GM19372 (cell line): ENCODE data around the gene ARHGAP25.

Experiments
- ATAC-seq: cut with Tn5 transposase; IDR thresholded peaks from one replicate; pipeline ENCODE4 v1.9.1; 2021; ENCODE audit warnings: mild to moderate bottlenecking, low read depth, moderate library complexity; ENCODE audit not compliant: unreplicated experiment

ARHGAP25 gene

DNA sequence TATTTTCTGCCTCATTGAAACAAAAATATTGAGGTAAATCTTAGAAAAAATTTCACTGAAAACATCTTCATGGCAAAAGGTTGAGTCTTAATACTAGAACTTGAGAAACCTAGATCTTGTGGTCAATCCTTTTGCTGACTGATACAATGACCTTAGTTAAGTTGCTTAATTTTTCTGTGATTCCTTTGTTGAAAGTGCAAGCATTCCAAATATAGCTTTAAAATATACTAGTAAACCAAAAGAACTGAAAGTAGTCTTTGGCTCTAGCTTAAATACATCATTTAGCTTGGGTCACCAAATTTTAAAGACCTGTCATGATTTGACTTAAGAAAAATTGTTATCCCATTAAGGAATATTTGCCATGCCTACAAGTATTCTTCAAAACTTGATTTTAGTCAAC is 119.9 kb downstream of the ARHGAP25 start:
- no peak for ATAC-seq

DNA sequence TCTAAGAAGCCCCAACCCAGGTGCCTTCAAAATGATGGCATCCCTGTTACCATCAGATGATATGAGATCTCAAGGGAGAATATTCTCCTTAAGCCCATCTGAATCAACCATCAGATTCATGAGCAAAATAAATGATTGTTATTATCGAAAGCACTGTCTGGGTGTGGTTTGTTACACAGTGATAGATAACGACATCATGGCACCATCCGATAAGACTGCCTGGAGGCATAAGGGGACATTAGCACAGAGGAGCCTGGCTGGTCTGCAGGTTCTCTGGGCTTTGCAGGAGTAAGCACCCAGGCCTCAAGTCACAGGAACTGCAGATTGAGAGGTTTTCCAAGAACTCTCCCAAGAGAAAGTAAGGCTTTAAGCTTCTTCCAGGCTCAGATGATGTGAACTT is 120.9 kb downstream of the ARHGAP25 start:
- ATAC-seq, result no peak

DNA sequence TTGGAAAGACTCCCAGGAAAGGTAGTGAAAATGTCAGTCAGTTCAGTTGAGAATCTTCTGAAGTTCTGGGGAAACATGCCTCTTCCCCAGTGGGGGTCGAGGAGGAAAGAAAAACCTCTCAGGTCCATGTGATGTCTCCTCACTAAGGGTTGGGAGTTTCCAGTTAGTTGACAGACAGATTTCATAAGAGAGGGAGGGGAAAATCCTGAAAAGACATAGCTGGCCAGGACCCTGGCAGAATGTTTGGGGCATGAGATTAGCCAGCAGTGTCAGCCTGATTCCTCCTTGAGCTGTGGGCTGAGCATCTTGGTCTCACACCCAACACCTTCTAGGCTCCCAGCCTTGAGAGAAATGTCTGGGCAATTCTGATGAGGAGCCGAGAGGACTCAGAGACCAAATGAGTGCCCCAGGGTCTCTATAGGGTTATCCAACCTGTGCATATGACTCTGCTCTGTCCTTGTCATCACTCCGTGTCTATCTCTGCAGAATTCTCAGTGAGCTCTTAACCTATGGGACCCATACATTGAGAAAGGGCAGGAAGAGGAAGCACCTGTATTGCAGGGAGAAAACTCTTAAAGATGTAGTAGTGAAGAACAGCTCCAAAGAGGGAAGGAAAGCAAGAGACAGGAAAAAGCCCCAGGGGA is 122.7 kb downstream of the ARHGAP25 start:
- ATAC-seq, result no peak

DNA sequence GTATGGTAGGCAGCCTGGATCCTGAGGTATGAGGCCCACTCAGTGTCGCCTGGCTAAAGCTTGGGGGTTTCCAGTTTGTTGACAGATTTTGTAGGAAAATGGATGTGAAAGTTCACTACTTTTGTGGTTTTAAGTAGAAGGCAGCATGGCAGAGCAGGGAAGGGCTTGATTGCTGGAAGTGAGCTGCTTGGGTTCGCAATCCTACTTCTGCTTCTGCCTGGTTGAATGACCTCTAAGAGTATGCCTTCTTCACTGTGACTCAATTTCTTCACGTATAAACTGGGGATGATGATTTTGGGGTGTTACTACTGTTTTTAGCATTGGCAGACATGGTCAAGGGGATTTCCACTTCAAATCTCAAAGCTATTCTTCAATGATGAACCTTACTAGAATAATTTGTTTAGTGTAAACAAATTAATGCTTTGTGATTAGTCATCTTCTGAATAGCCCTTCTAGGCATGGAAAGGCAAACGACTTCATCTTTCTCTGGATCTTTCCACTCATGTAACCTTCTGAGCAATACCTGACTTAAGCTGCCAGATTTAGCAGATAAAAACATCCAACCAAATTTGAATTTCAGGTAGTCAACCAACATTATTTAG is 123.3 kb downstream of the ARHGAP25 start:
- ATAC-seq, result no peak

DNA sequence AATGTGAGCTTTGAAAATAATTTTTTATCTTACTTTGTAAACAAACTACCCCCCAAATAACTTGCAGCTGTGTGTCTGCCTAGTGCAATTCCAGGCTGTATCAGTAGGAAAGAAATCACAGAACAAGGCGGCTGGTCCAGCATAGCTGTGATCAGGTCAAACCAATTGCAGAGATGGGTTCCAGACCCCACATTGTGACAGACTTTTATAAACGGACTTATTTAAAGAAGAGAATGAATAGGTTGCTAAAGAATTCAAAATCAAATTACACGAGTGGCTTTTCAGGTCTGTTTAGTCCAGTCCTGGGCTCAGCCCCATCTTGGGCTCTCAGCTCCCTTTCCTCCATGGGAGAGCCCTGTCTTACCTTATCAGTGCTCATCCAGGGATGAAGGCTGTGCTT is 125.5 kb downstream of the ARHGAP25 start:
- no peak for ATAC-seq

DNA sequence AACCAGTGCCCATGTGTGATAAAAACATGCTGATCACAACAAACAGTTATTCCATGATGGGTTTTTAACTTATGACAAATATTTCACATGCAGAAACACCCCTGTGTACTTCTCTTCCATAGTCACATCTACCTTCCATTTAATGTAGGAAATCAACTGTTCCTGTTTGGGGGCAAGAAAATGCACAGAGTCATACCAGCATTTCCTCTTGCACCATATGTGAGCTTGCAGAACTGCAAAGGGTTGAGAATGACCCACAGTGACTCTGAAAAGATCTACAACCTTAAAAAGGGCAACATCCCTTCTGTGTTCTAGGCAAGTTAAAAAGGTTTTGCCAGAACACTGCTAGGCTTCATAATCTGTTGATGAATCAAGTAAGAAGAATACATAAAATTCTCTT is 126.7 kb downstream of the ARHGAP25 start:
- no peak for ATAC-seq

DNA sequence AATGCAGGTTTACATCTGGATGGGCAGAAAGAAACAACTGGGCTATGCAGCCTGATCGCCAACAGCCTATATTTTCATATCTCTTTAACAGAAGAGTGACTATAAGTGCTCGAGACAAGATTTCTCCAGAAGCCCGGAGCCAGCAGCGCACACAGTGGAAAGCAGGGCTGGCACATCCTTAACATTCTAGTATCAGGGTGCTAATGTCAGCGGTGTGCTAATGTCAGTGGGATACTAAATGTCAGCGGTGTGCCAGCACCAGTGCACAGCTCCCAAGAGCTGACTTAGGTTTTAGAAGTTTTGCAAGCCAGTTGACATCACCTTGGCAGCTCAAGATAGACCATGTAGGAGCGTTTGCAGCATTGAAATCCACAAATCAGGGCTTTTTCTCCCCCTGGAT is 128.3 kb downstream of the ARHGAP25 start:
- ATAC-seq, result no peak

DNA sequence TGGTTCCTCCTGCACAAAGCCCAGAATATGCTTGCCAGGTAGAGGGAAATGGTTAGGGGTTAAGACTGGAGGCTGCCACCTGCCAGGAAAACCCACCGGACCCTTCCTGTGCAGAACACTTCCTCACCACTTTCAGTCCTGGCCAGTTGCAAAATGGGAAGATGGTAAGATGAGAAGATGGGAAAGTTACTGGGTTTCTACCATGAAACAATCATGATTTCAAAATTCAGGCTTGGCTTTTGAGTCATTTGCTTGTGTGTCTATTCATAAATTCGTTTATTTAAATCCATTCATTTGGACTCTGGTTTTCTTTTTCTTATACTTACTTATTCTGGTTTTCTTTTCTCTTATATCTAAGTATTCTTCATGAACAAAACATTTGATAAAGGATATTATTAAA is 129.4 kb downstream of the ARHGAP25 start:
- ATAC-seq, result no peak

DNA sequence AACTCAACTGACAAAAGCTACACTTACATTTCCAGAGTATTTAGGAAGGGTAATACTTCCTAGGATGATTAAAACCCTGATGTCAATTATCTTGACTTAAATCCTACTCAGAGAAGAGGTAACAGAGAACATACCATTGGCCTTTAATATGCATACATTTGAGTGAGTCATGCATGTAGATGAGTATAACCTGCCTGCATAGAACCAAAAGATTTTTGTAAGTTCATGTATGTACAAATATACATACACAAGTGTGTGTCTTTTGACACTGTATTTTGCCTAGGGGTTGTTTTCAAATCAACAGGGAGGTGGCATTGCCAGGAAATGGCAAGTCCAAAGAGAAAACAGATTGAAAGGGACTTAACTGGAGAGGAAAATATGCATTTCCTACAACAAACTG is 130.5 kb downstream of the ARHGAP25 start:
- ATAC-seq, result no peak

DNA sequence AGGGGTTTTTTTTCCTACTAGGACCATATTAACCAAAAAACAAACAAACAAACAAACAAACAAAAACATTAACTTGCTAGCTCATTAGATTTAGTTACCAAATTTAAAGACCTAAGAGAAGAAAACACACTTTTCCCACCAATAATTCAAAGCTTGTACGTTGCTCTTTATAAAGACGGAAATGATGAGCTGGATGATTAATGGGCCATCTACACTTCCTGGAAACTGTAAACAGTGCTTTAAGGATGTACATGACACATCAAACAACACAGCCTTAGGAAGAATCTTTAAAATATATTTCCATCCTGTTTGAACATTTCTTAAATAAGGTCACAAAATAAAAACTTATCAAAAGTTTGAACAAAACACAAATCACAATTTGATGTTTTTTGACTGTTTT is 135.6 kb downstream of the ARHGAP25 start:
- no peak for ATAC-seq

DNA sequence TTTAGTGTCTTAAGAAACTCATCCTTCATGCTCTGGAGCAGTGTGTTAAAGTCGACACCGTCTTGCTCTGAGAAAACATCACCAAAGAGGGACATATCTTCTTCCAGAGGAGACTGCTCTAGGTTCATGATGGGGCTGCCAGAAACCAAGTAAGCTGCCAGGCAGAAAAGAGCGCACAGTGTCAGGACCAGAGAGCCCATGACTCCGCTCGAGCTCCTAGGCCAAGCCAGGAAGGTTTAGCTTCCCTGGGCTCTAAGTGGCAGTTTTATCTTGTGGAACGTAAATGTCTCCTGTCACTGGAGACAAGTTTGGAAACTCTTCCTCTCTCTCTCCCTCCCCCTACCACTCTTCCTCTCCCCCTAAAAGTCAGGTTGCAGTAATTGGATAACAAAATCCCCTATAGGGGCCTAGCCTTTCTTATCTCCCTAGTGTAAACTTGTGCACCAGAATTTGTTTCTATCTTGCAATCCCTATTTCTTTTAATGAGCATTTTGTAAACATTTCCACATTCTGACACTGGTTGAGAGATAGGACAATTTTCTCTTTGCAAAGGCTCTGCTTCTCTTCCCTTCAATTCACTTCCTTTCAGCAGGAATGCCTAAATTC is 136.7 kb downstream of the ARHGAP25 start, which contains the start of gene BMP10:
Gene BMP10, minus strand, starts transcription at position 239 of the 606 bp plus-strand sequence. Its CDS starts 39 bp downstream, at position 200.
- ATAC-seq, result no peak
